Small intestine (tissue), 7 donors: ENCODE results near the gene NHS. TPM values are rescaled to one million over a fixed set of nuclear protein-coding genes. Genes with fewer than 3 reads are reported as not detected.

Source experiments
- DNase-seq, 2 donors: peaks; one replicate each; pipeline versions ENCODE4 v3.0.0 to v3.0.0-alpha.2; 2013
- FAIRE-seq: peaks from 2 replicates; lab custom pipeline; 2012; peaks lifted over from hg19 to GRCh38; lab: Jason Lieb, UNC
- H3K27ac ChIP-seq, 3 donors: one replicate each; pipeline ENCODE4 v1.5.1; 2013; ENCODE audit warnings: low read length in 2 of 3, mild to moderate bottlenecking in 2 of 3, control low read depth in 1 of 3, inconsistent platforms in 1 of 3, low read depth in 1 of 3, moderate library complexity in 1 of 3
- H3K27me3 ChIP-seq, 3 donors: one replicate each; pipeline ENCODE4 v1.6.1; 2013; ENCODE audit warnings: low read length in 3 of 3, inconsistent platforms in 1 of 3; ENCODE audit not compliant: control insufficient read depth in 3 of 3, insufficient read depth in 3 of 3
- H3K36me3 ChIP-seq, 3 donors: one replicate each; pipeline ENCODE4 v1.6.1; 2013; ENCODE audit warnings: low read length in 3 of 3, inconsistent platforms in 1 of 3, low read depth in 1 of 3, mild to moderate bottlenecking in 1 of 3, moderate library complexity in 1 of 3; ENCODE audit not compliant: control insufficient read depth in 3 of 3, insufficient read depth in 2 of 3
- H3K4me1 ChIP-seq, 3 donors: one replicate each; pipeline ENCODE4 v1.6.1; 2013; ENCODE audit warnings: low read length in 2 of 3, inconsistent platforms in 1 of 3, low read depth in 1 of 3, mild to moderate bottlenecking in 1 of 3, moderate library complexity in 1 of 3; ENCODE audit not compliant: control insufficient read depth in 3 of 3, insufficient read depth in 2 of 3
- H3K4me3 ChIP-seq, 3 donors: one replicate each; pipeline ENCODE4 v1.5.1; 2013; ENCODE audit warnings: low read length in 3 of 3, control low read depth in 1 of 3, inconsistent platforms in 1 of 3, low read depth in 1 of 3, mild to moderate bottlenecking in 1 of 3, moderate library complexity in 1 of 3
- H3K9me3 ChIP-seq, 2 donors: one replicate each; pipeline ENCODE4 v1.6.1; 2013; ENCODE audit warnings: low read depth in 1 of 2, low read length in 1 of 2; ENCODE audit not compliant: control insufficient read depth in 2 of 2, insufficient read depth in 1 of 2
- WGBS, 3 donors: extraction: QIAGEN DNeasy Blood & Tissue Kit; methylation state at CpG; one replicate each; pipeline ENCODE4 v1.1.7; 2013; 5-methylcytosine and 5-hydroxymethylcytosine counted together
- polyA plus RNA-seq, 4 donors: library from polyadenylated mRNA; stranded (reverse) in 3 of 4; unstranded in 1 of 4; fragments of 200-250 nt in 3 of 4; fragments of 120-200 nt in 1 of 4; gene quantifications; one replicate each; pipeline versions ENCODE4 v1.2.1 to v1.2.3, GENCODE V29; 2013
- donor health status: healthy with polysubstance abuse.
- donor health status: control.
- donor health status: control.
- donor health status: Bipolar disorder and iron deficiency.
- donor health status: healthy.

The NHS gene
- polyA plus RNA-seq, 4 donors, result under 0.01 to 5.8 (median 0.79) TPM

GRCh38 chrX:17621566-17622270, 246.7 kb downstream of the NHS start:
- WGBS, 3 donors, result 63 to 86% (median 80%) methylated on average over 4 of the region's 4 CpGs
- no peak overlapping the region for H3K27ac ChIP-seq

DNA sequence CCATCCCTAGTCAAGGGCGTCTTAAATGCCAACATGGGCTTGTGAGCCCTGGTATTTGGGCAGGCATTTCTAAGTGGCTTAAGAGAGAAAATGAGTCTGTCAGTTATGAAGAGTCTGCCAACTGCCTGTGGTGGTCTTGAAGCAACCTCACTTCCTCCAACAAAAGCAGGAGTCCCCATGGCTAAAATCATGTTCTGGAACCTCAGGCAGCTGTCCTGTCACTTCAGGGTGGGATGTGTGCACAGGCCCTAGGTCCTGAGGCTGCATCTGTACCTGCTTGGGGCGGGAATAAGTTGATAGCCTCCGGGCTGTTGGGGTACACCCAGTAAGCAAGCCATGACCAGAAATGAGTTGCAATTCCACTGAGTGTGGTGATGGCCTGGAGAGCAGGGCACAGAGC, 247.3 kb downstream of the NHS start:
- Histone ChIP-seq H3K36me3 (no peaks in the 10 kb centered on the region), H3K4me3 (no peak overlapping the region), H3K4me1 (peaks cover 0 to 4% (median 0%) of the 10 kb centered on the region in 3 donors), H3K27ac (no peak overlapping the region), H3K9me3 (no peaks in the 10 kb centered on the region), H3K27me3 (no peaks in the 10 kb centered on the region)
- FAIRE-seq, result no peak
- 76 to 87% (median 83%) methylated on average over 3 of the region's 3 CpGs for WGBS, 3 donors
- DNase-seq, result no peak

More at GRCh38 chrX:17621566-17622270, 246.7 kb downstream of the NHS start:
- Histone ChIP-seq H3K4me1 (peaks cover 0 to 4% (median 0%) of the 10 kb centered on the region in 3 donors), H3K36me3 (no peaks in the 10 kb centered on the region), H3K9me3 (no peaks in the 10 kb centered on the region), H3K27me3 (no peaks in the 10 kb centered on the region), H3K4me3 (no peak overlapping the region)
- FAIRE-seq, result no peak
- no peak for DNase-seq

DNA sequence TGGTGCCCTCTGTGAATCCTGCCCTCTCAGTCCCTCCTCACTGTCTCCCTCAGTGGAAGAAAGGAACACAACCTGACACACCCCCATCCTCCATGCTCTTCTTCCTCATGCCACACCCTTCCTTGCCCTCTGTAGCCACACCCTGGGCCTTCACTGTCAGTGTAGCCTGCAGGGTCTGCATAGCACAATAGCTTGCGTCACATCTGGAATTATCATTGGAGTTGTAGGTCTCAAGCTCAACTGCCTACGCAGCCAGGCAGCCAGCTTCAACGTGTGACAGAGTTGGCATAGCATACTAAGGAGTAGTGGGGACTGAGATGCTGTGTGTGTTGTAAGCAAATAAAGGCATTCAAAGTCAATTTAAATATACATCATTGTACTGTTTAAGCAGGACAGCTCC, 248.8 kb downstream of the NHS start:
- Histone ChIP-seq H3K27me3 (no peaks in the 10 kb centered on the region), H3K9me3 (no peaks in the 10 kb centered on the region), H3K4me1 (no peaks in the 10 kb centered on the region), H3K4me3 (no peak overlapping the region), H3K36me3 (no peaks in the 10 kb centered on the region), H3K27ac (no peak overlapping the region)
- 84 to 96% (median 84%) methylated on average over 3 of the region's 3 CpGs for WGBS, 3 donors
- FAIRE-seq (no peak), DNase-seq (no peak)

DNA sequence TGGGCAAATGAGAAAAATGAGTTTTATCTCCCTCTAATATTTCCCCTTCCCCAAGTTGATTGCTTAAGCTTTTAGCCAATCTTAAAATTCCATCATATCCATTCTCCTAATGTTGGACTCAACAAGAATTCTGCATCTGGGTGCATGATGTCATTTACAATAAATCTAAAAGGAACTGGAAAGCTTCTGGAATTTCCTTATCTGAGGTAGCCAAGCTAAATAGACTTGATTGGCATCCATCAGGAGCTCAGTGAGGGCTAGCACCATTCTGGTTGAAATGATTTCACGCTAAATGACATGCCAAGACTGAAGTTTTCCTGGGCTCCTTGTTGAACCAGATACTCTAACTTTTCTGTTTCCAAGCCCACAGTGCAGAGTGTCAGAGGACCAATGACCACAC, 252.0 kb downstream of the NHS start:
- 71 to 87% (median 76%) methylated on average over 1 of the region's 1 CpG for WGBS, 3 donors
- no peak for FAIRE-seq
- no peaks in the 10 kb centered on the region for H3K36me3 ChIP-seq

DNA sequence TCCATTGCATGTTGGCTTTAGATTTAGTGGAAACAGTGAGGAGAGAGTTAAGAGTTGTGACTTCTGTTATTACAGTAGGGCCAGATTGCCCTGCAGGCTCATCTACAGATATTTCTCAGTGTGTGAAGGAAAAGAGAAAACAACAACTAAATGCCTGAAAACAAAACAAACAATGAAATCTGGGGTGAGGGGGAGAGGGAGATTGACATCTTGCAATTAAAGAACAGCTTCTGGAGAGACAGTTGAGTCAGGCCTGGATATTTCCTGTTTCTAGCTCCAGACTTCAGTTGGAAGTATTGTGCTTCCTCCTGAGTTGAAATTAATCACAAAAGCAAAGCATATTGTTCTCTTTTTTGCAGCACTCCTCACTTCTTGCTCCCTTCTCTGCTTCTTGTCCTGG, 254.0 kb downstream of the NHS start:
- no peak for FAIRE-seq
- no peak for DNase-seq
- H3K27me3 ChIP-seq, result no peaks in the 10 kb centered on the region
- H3K36me3 ChIP-seq, result no peaks in the 10 kb centered on the region
- H3K9me3 ChIP-seq, result no peaks in the 10 kb centered on the region
- H3K4me1 ChIP-seq, result peaks cover 0 to 10% (median 3%) of the 10 kb centered on the region in 3 donors
- H3K27ac ChIP-seq, result no peak overlapping the region
- H3K4me3 ChIP-seq, result no peak overlapping the region

More for the DNA sequence above, 252.0 kb downstream of the NHS start:
- Histone ChIP-seq H3K4me1 (no peaks in the 10 kb centered on the region), H3K9me3 (no peaks in the 10 kb centered on the region), H3K27me3 (no peaks in the 10 kb centered on the region), H3K4me3 (no peak overlapping the region), H3K27ac (no peak overlapping the region)
- no peak for DNase-seq

- peaks cover 0 to 13% (median 3%) of the 10 kb centered on the region in 3 donors for H3K4me1 ChIP-seq
Measured at GRCh38 chrX:17629519-17629918, 254.5 kb downstream of the NHS start.

GRCh38 chrX:17631647-17632046, 256.6 kb downstream of the NHS start:
- FAIRE-seq (no peak), DNase-seq (no peak)
- Histone ChIP-seq H3K9me3 (no peaks in the 10 kb centered on the region), H3K4me1 (peaks cover 0 to 27% (median 3%) of the 10 kb centered on the region in 3 donors), H3K27ac (no peak overlapping the region), H3K4me3 (no peak overlapping the region), H3K36me3 (no peaks in the 10 kb centered on the region), H3K27me3 (no peaks in the 10 kb centered on the region)
- 89 to 98% (median 90%) methylated on average over 3 of the region's 3 CpGs for WGBS, 3 donors

More at GRCh38 chrX:17629519-17629918, 254.5 kb downstream of the NHS start:
- Histone ChIP-seq H3K27ac (no peak overlapping the region), H3K27me3 (no peaks in the 10 kb centered on the region), H3K36me3 (no peaks in the 10 kb centered on the region), H3K9me3 (no peaks in the 10 kb centered on the region), H3K4me3 (no peak overlapping the region)
- 80 to 92% (median 85%) methylated on average over 1 of the region's 1 CpG for WGBS, 3 donors
- DNase-seq (no peak), FAIRE-seq (no peak)

- Histone ChIP-seq H3K27me3 (no peaks in the 10 kb centered on the region), H3K27ac (peak overlapping the region in 1 of 3 donors; percentile 39), H3K9me3 (no peaks in the 10 kb centered on the region), H3K36me3 (no peaks in the 10 kb centered on the region), H3K4me3 (no peak overlapping the region), H3K4me1 (peaks cover 0 to 28% (median 3%) of the 10 kb centered on the region in 3 donors)
- 21 to 42% (median 26%) methylated on average over 3 of the region's 3 CpGs for WGBS, 3 donors
- DNase-seq, result peak in 1 of 2 donors; percentile 5
- no peak for FAIRE-seq
Measured at GRCh38 chrX:17632942-17633341, 257.9 kb downstream of the NHS start.
